ENCODE data around the gene SLC38A5.
"Not testable (repeated sequence)": the region's sequence is repeated elsewhere in the genome, so short reads cannot be mapped to it uniquely, and the experiment has no call there.

SLC38A5 gene

GRCh38 chrX:48467281-48467761 is 2.7 kb downstream of the SLC38A5 start:
- DNase-seq: peak; percentile 75

DNA sequence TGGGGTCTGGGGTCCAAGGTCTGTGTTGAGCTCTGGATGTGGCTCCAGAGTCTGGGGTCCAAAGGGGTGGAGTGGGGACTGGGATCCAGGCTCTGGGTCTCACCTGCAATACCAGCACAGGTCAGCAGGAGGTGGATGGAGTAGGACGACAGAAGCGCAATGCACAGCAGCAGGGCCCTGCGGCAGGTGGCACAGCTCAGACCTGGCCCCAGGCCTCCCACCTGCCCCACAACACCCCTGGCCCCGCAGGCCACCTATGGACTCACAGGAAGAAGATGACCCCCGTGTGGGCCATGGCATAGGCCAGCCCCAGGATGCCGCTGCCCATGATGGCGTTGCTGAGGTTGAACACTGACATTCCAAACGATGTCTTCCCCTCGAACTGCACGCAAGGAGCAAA is 3.4 kb downstream of the SLC38A5 start:
- peak; percentile 17 for DNase-seq

GRCh38 chrX:48465336-48465933 is 4.6 kb downstream of the SLC38A5 start:
- no peak for DNase-seq

DNA sequence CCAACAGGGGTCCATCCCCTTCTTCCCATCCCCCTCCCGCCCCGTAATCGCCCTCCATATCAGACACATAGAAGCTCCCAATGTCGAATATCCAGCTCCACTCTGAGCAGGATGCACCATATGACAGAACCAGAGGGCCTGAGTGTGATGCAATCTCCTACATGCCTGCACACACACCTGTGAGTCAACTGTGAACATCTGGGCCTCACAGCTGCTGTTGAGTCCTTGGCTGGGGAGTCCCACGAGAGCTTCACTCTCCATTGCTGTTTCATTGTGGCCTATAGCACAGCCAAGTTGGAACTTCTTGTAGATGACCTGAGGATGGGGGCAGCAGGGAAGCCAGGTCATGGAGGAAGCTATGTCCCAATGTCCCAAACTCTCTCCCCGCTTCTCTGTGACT is 8.2 kb downstream of the SLC38A5 start:
- no peak for DNase-seq

- DNase-seq: no peak
These were observed 9.5 kb downstream of the SLC38A5 start for GRCh38 chrX:48460606-48461005.

DNA sequence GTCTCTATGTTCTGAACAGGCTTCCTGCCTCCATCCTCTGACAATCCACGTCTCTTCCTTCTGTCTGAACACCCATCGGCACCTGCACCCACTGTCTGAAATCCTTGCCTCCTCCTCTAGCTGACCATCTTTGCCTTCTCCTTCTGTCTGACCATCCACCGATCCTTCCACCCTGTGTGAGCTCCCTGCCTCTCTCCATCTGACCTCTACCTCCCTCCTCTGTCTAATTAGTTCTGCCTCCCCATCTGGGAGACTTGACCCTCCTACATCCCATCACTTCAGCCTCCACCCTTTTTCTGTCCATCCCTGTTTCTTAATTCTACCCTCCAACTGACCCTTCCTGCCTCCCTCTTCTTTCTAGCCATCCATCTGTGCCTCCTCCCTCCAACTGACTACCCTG is 10.0 kb downstream of the SLC38A5 start:
- peak; percentile 10 for DNase-seq

- no peak for DNase-seq
These were observed 10.6 kb downstream of the SLC38A5 start for GRCh38 chrX:48459483-48459882.

GRCh38 chrX:48458711-48459110 is 11.3 kb downstream of the SLC38A5 start:
- DNase-seq: no peak

DNA sequence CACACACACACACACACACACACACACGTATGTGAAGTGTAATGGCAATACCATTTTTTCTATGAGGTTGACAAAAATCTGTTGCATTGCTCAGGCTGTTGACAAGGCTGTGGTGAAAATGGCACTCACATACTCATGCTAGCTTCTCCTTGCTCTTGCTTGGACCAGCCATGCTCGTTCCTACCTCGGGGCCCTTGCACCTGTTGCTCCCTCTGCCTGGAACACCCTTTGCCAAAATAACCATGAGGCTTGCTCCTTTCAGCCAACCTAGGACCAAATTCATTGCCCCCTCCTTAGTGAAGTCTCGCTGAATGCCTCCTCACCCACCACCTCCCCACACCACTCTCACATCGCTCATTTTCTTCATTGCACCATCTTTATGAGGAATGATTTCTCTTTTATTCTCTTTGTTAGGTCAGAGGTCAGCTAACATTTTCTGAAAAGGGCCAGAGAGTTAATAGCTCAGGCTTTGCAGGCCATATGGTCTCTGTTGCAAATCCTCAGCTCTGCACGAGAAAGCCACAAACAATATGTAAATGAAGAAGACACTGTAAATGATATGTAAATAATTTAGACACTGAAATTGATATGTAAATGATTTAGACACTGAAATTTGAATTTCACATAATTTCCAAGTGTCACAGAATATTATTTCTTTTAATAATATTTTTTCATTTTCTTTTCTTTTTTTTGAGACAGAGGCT is 13.3 kb downstream of the SLC38A5 start:
- DNase-seq: no peak

DNA sequence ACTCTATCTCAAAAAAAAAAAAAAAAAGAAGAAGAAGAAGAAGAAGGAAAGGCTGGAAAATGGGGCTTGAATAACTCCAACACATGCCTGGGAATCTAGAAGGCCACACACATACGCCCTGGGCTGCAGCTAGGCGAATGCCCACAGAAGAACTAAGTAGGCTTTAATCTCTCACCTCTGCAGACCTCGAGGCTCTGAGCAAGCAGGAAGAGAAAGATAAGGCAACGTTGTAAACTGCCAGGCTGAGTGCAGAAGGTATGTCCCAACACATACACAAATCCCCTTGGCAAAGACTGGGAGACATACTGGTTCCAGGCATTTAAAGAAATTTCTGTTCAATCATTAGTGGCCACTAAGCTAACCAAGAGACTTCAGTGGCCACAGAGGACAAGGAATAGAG is 18.4 kb downstream of the SLC38A5 start:
- peak; percentile 78 for DNase-seq

GRCh38 chrX:48450076-48450475 is 20.0 kb downstream of the SLC38A5 start:
- no peak for DNase-seq

DNA sequence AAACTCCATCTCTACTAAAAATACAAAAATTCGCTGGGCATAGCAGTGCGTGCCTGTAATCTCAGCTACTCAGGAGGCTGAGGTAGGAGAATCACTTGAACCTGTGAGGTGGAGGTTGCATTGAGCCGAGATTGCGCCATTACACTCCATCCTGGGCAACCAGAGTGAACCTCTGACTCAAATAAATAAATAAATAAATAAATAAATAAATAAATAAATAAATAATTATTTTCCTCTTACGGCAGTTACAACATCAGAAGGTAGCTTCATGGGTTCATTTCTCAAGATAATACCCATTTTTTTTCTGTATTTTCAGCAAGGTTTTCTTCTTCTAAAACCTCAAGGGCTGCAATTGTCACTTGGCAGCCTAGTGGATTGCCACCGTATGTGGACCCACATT is 22.9 kb downstream of the SLC38A5 start:
- DNase-seq: not testable (repeated sequence)

- not testable (repeated sequence) for DNase-seq
These were observed 36.3 kb downstream of the SLC38A5 start for GRCh38 chrX:48433713-48434112.

- not testable (repeated sequence) for DNase-seq
These were observed 39.9 kb downstream of the SLC38A5 start for GRCh38 chrX:48430166-48430565.

- DNase-seq: not testable (repeated sequence)
These were observed 40.5 kb downstream of the SLC38A5 start for GRCh38 chrX:48429606-48430005.

GRCh38 chrX:48427027-48427716 is 42.9 kb downstream of the SLC38A5 start:
- DNase-seq: not testable (repeated sequence)

DNA sequence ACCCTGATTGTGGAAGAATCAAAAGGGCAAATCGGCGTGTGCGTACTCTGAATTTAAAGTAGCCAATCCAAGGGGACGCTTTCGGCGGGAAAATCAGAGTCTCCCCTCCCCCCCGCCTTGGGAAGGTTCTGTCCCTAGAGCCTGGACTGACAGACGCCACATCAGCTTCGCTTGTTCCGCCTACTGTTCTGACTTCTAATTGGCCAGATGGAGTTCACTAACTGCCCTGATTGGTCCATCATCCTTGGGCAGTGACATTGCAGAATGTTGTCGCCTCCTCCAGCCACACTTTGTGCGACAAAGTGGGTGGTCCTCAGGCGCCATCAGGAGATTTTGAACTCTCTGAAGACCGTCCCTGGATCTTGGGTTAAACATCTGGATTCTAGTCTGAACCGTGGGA is 58.2 kb downstream of the SLC38A5 start, which contains the start of gene SSX4B:
Gene SSX4B, minus strand, starts transcription at position 101 of the 400 bp plus-strand sequence. CDS start 588 bp downstream, outside the sequence.
- not testable (repeated sequence) for DNase-seq

Data from hematopoietic multipotent progenitor cell treated with erythropoietin and hydrocortisone succinate and interleukin-3 and kit ligand, for 8 days (in vitro differentiated cells).